RWPE1 (cell line): ENCODE data around the gene RAD51.

Experiments used
- CTCF ChIA-PET: fragments of 350-600 bp; sonication (Branson Sonifier 250); formaldehyde crosslinking; extraction: SDS; loops from one replicate; lab custom pipeline; 2021; lab: Yijun Ruan, JAX
- POLR2A ChIA-PET: fragments of 400-600 bp; formaldehyde crosslinking; extraction: SDS; loops from one replicate; lab custom pipeline; 2020; ENCODE audit warnings: antibody characterized with exemption; ENCODE audit not compliant: low non-redundant PET; lab: Yijun Ruan, JAX
- DNase-seq: peaks from one replicate; pipeline ENCODE4 v3.0.0; 2012; ENCODE audit warnings: low spot score
- H3K27ac ChIP-seq: fragments of 450-650 bp; 2 replicates; pipeline ENCODE4 v1.5.1; 2017
- CTCF ChIP-seq: fragments of 450-650 bp; conservative IDR thresholded peaks from 2 replicates; pipeline ENCODE4 v1.5.1; 2017; ENCODE audit warnings: low read depth, mild to moderate bottlenecking

RAD51 gene

GRCh38 chr15:40714144-40714543 lies 19.2 kb downstream of the RAD51 start:
- TF ChIP-seq CTCF: no peak
- POLR2A ChIA-PET: no interaction called here
- H3K27ac ChIP-seq: no peak overlapping the region
- DNase-seq: no peak
- CTCF ChIA-PET: interaction anchor here (0.6 kb wide), 1 partner anchor 14 kb away, joined by 4 read pairs; no protein-coding TSS in a partner anchor

DNA sequence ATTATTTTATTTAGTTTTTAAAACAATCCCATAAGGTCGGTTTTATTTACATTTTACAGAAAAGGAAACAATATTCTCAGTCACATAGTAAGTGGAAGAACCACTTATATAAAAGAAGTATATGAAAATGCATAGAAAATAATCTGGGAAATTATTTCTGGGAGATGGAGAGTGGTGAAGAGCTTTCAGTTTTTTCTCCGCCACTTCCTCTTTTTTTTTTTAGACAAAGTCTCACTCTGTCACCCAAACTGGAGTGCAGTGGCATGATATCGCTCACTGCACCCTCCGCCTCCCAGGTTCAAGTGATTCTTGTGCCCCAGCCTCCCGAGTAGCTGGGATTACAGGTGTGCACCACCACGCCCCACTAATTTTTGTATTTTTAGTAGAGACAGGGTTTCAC lies 21.2 kb downstream of the RAD51 start:
- H3K27ac ChIP-seq: no peak overlapping the region
- ChIA-PET CTCF (interaction anchor here (0.7 kb wide), 2 partner anchors 102 to 437 kb away, joined by 4 read pairs; no protein-coding TSS in a partner anchor), POLR2A (no interaction called here)
- no peak for TF ChIP-seq CTCF
- no peak for DNase-seq

DNA sequence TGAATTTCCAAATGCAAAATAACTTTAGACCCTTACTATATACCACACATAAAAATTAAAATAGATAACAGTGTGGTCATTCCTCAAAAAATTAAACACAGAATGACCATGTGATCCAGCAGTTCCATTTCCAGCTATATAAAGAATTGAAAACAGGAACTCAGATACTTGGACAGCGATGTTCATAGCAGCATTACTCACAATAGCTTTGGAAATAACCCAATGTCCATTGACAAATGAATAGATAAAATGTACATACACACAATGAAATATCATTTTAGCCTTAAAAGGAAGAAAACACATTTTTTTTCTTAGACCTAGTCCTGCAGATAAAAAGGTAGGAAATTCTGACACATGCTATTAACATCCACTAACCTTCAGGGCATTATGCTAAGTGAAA lies 26.7 kb downstream of the RAD51 start:
- H3K27ac ChIP-seq: no peak overlapping the region
- DNase-seq: no peak
- no peak for TF ChIP-seq CTCF
- ChIA-PET CTCF (interaction anchor here (0.6 kb wide), 1 partner anchor 19 kb away, joined by 3 read pairs; no protein-coding TSS in a partner anchor), POLR2A (no interaction called here)

DNA sequence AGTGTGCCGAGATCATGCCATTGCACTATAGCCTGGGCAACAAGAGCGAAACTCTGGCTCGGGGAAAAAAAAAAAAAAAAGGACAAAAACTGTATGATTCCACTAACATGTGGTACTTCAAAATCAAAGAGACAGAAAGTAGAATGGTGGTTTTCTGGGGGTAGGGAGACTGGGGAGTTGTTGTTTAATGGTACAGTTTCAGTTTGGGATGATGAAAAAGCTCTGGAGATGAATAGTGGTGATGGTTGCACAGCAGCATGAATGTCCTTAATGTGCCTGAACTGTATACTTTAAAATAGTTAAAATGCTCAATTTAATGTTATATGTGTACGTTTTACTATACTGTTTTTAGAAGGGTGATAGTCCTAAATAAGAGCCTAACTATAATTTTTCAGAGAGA lies 27.4 kb downstream of the RAD51 start:
- H3K27ac ChIP-seq: no peak overlapping the region
- ChIA-PET CTCF (interaction anchor here (0.6 kb wide), 2 partner anchors 85 to 208 kb away, joined by 5 to 6 read pairs; no protein-coding TSS in a partner anchor), POLR2A (no interaction called here)
- TF ChIP-seq CTCF: no peak
- DNase-seq: no peak

GRCh38 chr15:40722934-40723333 lies 28.0 kb downstream of the RAD51 start:
- POLR2A ChIA-PET: no interaction called here
- no peak for DNase-seq

GRCh38 chr15:40723919-40724318 lies 28.9 kb downstream of the RAD51 start:
- ChIA-PET POLR2A (no interaction called here), CTCF (interaction anchor here (0.6 kb wide), 1 partner anchor 59 kb away, joined by 3 read pairs; no protein-coding TSS in a partner anchor)
- no peak for TF ChIP-seq CTCF
- no peak for DNase-seq
- H3K27ac ChIP-seq: no peak overlapping the region

More at GRCh38 chr15:40722934-40723333, 28.0 kb downstream of the RAD51 start:
- TF ChIP-seq CTCF: no peak
- CTCF ChIA-PET: interaction anchor here (0.5 to 0.6 kb wide), 3 partner anchors 17 to 207 kb away, joined by 3 to 6 read pairs (median 5); no protein-coding TSS in a partner anchor
- no peak overlapping the region for H3K27ac ChIP-seq
